ENCODE results near the gene LRG1.

Gene LRG1

GRCh38 chr19:4536798-4537197 lies 3.0 kb downstream of the LRG1 start:
- Histone ChIP-seq H3K79me2 (ENCODE audit: low read length) (no peaks in the 10 kb centered on the region), H3K9me3 (ENCODE audit: insufficient read depth, low read length) (no peaks in the 10 kb centered on the region), H3K27ac (ENCODE audit: low read length) (no peak overlapping the region), H3K27me3 (ENCODE audit: low read depth, low read length) (no peaks in the 10 kb centered on the region), H3K4me1 (ENCODE audit: low read length) (peaks cover 19% of the 10 kb centered on the region), H3K9ac (ENCODE audit: low read length) (no peak overlapping the region), H3K4me2 (ENCODE audit: low read length) (no peak overlapping the region), H2AFZ (ENCODE audit: low read depth, low read length) (no peak overlapping the region), H3K36me3 (replicated peaks; ENCODE audit: low read depth, low read length) (no peaks in the 10 kb centered on the region), H3K4me3 (ENCODE audit: low read length) (no peak overlapping the region), H4K20me1 (ENCODE audit: insufficient read depth, low read length) (no peaks in the 10 kb centered on the region)
- TF ChIP-seq CTCF (IDR thresholded peaks at IDR 0.05; ENCODE audit: low read depth, low read length) (no peak), EZH2phosphoT487 (IDR thresholded peaks at IDR 0.05; ENCODE audit: low read depth) (no peak)

- peaks cover 13% of the 10 kb centered on the region for H3K4me1 ChIP-seq (ENCODE audit: low read length)
- no peak within 1 kb of the TSS for H3K27ac ChIP-seq (ENCODE audit: low read length)
- H3K4me2 ChIP-seq (ENCODE audit: low read length): no peak within 1 kb of the TSS
- TF ChIP-seq EZH2phosphoT487 (IDR thresholded peaks at IDR 0.05; ENCODE audit: low read depth) (no peak), CTCF (IDR thresholded peaks at IDR 0.05; ENCODE audit: low read depth, low read length) (no peak)
- H3K27me3 ChIP-seq (ENCODE audit: low read depth, low read length): no peaks in the 10 kb centered on the region
- H3K36me3 ChIP-seq (replicated peaks; ENCODE audit: low read depth, low read length): no peaks in the 10 kb centered on the region
- H2AFZ ChIP-seq (ENCODE audit: low read depth, low read length): no peak within 1 kb of the TSS
- H3K9ac ChIP-seq (ENCODE audit: low read length): no peak within 1 kb of the TSS
- no peaks in the 10 kb centered on the region for H3K79me2 ChIP-seq (ENCODE audit: low read length)
- H3K9me3 ChIP-seq (ENCODE audit: insufficient read depth, low read length): no peaks in the 10 kb centered on the region
- no peaks in the 10 kb centered on the region for H4K20me1 ChIP-seq (ENCODE audit: insufficient read depth, low read length)
- H3K4me3 ChIP-seq (ENCODE audit: low read length): no peak within 1 kb of the TSS
These were observed 4.8 kb downstream of the LRG1 start, which contains the start of gene PLIN5 for GRCh38 chr19:4534836-4535658. Gene PLIN5, minus strand, starts transcription at chr19:4535224. Its CDS starts 1,150 bp downstream, at chr19:4534074.

- Histone ChIP-seq H4K20me1 (ENCODE audit: insufficient read depth, low read length) (no peaks in the 10 kb centered on the region), H2AFZ (ENCODE audit: low read depth, low read length) (no peak overlapping the region), H3K4me2 (ENCODE audit: low read length) (no peak overlapping the region), H3K4me1 (ENCODE audit: low read length) (peaks cover 2% of the 10 kb centered on the region), H3K9ac (ENCODE audit: low read length) (no peak overlapping the region), H3K27me3 (ENCODE audit: low read depth, low read length) (no peaks in the 10 kb centered on the region), H3K4me3 (ENCODE audit: low read length) (no peak overlapping the region), H3K9me3 (ENCODE audit: insufficient read depth, low read length) (no peaks in the 10 kb centered on the region), H3K27ac (ENCODE audit: low read length) (no peak overlapping the region), H3K79me2 (ENCODE audit: low read length) (no peaks in the 10 kb centered on the region), H3K36me3 (replicated peaks; ENCODE audit: low read depth, low read length) (no peaks in the 10 kb centered on the region)
- TF ChIP-seq EZH2phosphoT487 (IDR thresholded peaks at IDR 0.05; ENCODE audit: low read depth) (no peak), CTCF (IDR thresholded peaks at IDR 0.05; ENCODE audit: low read depth, low read length) (no peak)
These were observed 5.9 kb downstream of the LRG1 start for GRCh38 chr19:4533835-4534424.

GRCh38 chr19:4533334-4533733 lies 6.5 kb downstream of the LRG1 start:
- Histone ChIP-seq H3K4me3 (ENCODE audit: low read length) (no peak overlapping the region), H3K36me3 (replicated peaks; ENCODE audit: low read depth, low read length) (no peaks in the 10 kb centered on the region), H4K20me1 (ENCODE audit: insufficient read depth, low read length) (no peaks in the 10 kb centered on the region), H3K9ac (ENCODE audit: low read length) (no peak overlapping the region), H3K4me1 (ENCODE audit: low read length) (no peaks in the 10 kb centered on the region), H3K27ac (ENCODE audit: low read length) (no peak overlapping the region), H3K4me2 (ENCODE audit: low read length) (no peak overlapping the region), H2AFZ (ENCODE audit: low read depth, low read length) (no peak overlapping the region), H3K9me3 (ENCODE audit: insufficient read depth, low read length) (no peaks in the 10 kb centered on the region), H3K79me2 (ENCODE audit: low read length) (no peaks in the 10 kb centered on the region), H3K27me3 (ENCODE audit: low read depth, low read length) (no peaks in the 10 kb centered on the region)
- TF ChIP-seq CTCF (IDR thresholded peaks at IDR 0.05; ENCODE audit: low read depth, low read length) (no peak), EZH2phosphoT487 (IDR thresholded peaks at IDR 0.05; ENCODE audit: low read depth) (no peak)

Data from OCI-LY3 (cell line).